K562 (cell line): Measurements from ENCODE around the gene COPB2.

Experiments
- FOS ChIP-seq: IDR thresholded peaks from 3 replicates; pipeline ENCODE4 v1.6.1; 2011; ENCODE audit not compliant: insufficient read length; ENCODE audit errors: extremely low read depth
- HNRNPL ChIP-seq: fragments of 200-400 bp; formaldehyde crosslinking; IDR thresholded peaks from 2 replicates; pipeline ENCODE4 v1.6.1; 2017; ENCODE audit warnings: low read depth, mild to moderate bottlenecking, low read length
- MEF2A ChIP-seq: IDR thresholded peaks from 2 replicates; pipeline ENCODE4 v1.6.1; 2011; ENCODE audit warnings: low read depth, mild to moderate bottlenecking, low read length, moderate library complexity; ENCODE audit not compliant: control insufficient read depth
- MLLT1 ChIP-seq, 2 experiments: fragments of 450-650 bp; IDR thresholded peaks; 2 replicates each; pipeline ENCODE4 v1.6.1; 2016
- POLR2A ChIP-seq: fragments of 450-650 bp; conservative IDR thresholded peaks from 2 replicates; pipeline ENCODE4 v1.6.1; 2016
- RFX1 ChIP-seq: fragments of 450-650 bp; IDR thresholded peaks from 2 replicates; pipeline ENCODE4 v1.6.1; 2016; ENCODE audit warnings: mild to moderate bottlenecking, moderate library complexity
- SREBF2 ChIP-seq: sonication (generic); formaldehyde crosslinking; IDR thresholded peaks from 2 replicates; pipeline ENCODE4 v1.4.0; 2020; ENCODE audit warnings: mild to moderate bottlenecking, missing genetic modification reagents

GRCh38 chr3:139421040-139421439 lies 31.6 kb upstream of the COPB2 start:
- TF ChIP-seq FOS, result no peak
- no peak for TF ChIP-seq RFX1
- no peak for TF ChIP-seq MEF2A
- TF ChIP-seq POLR2A, result no peak
- no peak for TF ChIP-seq MLLT1 (IDR thresholded peaks at IDR 0.05)
- TF ChIP-seq HNRNPL, result no peak
- no peak for TF ChIP-seq SREBF2
